ENCODE measurements around the gene SLC12A7. TPM values are rescaled to one million over a fixed set of nuclear protein-coding genes. Genes with fewer than 3 reads are reported as not detected.

SLC12A7 gene
- total RNA-seq, 1 donor from 2014 or later: 24.5 TPM

GRCh38 chr5:1088031-1088430, 23.8 kb downstream of the SLC12A7 start:
- DNase-seq (ENCODE audit: low spot score): no peak
- no peak for TF ChIP-seq CTCF (IDR thresholded peaks at IDR 0.05; ENCODE audit: unreplicated experiment)
- Mint-ChIP-seq H3K4me1 (ENCODE audit: unreplicated experiment) (peaks cover 3% of the 10 kb centered on the region), H3K9me3 (ENCODE audit: unreplicated experiment) (no peaks in the 10 kb centered on the region), H3K27ac (ENCODE audit: unreplicated experiment) (no peak overlapping the region), H3K27me3 (ENCODE audit: unreplicated experiment) (peaks cover 5% of the 10 kb centered on the region), H3K4me3 (ENCODE audit: unreplicated experiment) (no peak overlapping the region), H3K36me3 (ENCODE audit: low read depth, unreplicated experiment) (peaks cover 4% of the 10 kb centered on the region)

GRCh38 chr5:1087428-1087827, 24.4 kb downstream of the SLC12A7 start:
- Mint-ChIP-seq H3K9me3 (ENCODE audit: unreplicated experiment) (no peaks in the 10 kb centered on the region), H3K27ac (ENCODE audit: unreplicated experiment) (no peak overlapping the region), H3K4me1 (ENCODE audit: unreplicated experiment) (peaks cover 3% of the 10 kb centered on the region), H3K36me3 (ENCODE audit: low read depth, unreplicated experiment) (peaks cover 4% of the 10 kb centered on the region), H3K27me3 (ENCODE audit: unreplicated experiment) (peaks cover 5% of the 10 kb centered on the region), H3K4me3 (ENCODE audit: unreplicated experiment) (no peak overlapping the region)
- DNase-seq (ENCODE audit: low spot score): no peak
- TF ChIP-seq CTCF (IDR thresholded peaks at IDR 0.05; ENCODE audit: unreplicated experiment): no peak

GRCh38 chr5:1086871-1087270, 25.0 kb downstream of the SLC12A7 start:
- Mint-ChIP-seq H3K27me3 (ENCODE audit: unreplicated experiment) (peaks cover 5% of the 10 kb centered on the region), H3K4me3 (ENCODE audit: unreplicated experiment) (no peak overlapping the region), H3K27ac (ENCODE audit: unreplicated experiment) (no peak overlapping the region), H3K36me3 (ENCODE audit: low read depth, unreplicated experiment) (peaks cover 4% of the 10 kb centered on the region), H3K9me3 (ENCODE audit: unreplicated experiment) (no peaks in the 10 kb centered on the region), H3K4me1 (ENCODE audit: unreplicated experiment) (peaks cover 3% of the 10 kb centered on the region)
- no peak for DNase-seq (ENCODE audit: low spot score)
- TF ChIP-seq CTCF (IDR thresholded peaks at IDR 0.05; ENCODE audit: unreplicated experiment): no peak

DNA sequence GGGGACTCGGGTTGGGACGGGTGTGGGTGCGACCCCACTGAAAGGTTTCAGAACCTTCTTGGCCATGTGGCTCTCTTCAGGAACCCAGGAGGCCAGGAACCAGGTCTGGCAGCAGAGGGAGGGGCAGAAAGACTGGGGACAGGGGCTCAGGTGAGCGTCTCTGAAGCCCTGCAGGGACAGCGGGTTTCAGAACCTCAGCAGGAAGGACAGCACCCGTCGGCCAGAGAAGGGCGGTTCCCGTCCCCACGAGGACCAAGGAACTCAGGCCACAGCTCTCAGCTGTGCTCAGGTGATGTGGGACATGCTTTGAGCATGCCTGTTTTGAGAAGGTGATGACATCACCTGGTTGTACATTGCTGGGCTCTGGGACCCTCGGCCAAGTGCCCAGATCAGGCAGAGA, 25.7 kb downstream of the SLC12A7 start:
- no peak for TF ChIP-seq CTCF (IDR thresholded peaks at IDR 0.05; ENCODE audit: unreplicated experiment)
- H3K36me3 Mint-ChIP-seq (ENCODE audit: low read depth, unreplicated experiment): peaks cover 7% of the 10 kb centered on the region
- H3K4me3 Mint-ChIP-seq (ENCODE audit: unreplicated experiment): no peak overlapping the region
- peaks cover 7% of the 10 kb centered on the region for H3K27me3 Mint-ChIP-seq (ENCODE audit: unreplicated experiment)
- H3K4me1 Mint-ChIP-seq (ENCODE audit: unreplicated experiment): peaks cover 3% of the 10 kb centered on the region
- no peaks in the 10 kb centered on the region for H3K9me3 Mint-ChIP-seq (ENCODE audit: unreplicated experiment)
- no peak for DNase-seq (ENCODE audit: low spot score)
- no peak overlapping the region for H3K27ac Mint-ChIP-seq (ENCODE audit: unreplicated experiment)

GRCh38 chr5:1085391-1085790, 26.5 kb downstream of the SLC12A7 start:
- DNase-seq (ENCODE audit: low spot score): no peak
- peaks cover 8% of the 10 kb centered on the region for H3K4me1 Mint-ChIP-seq (ENCODE audit: unreplicated experiment)
- no peak overlapping the region for H3K4me3 Mint-ChIP-seq (ENCODE audit: unreplicated experiment)
- no peaks in the 10 kb centered on the region for H3K9me3 Mint-ChIP-seq (ENCODE audit: unreplicated experiment)
- TF ChIP-seq CTCF (IDR thresholded peaks at IDR 0.05; ENCODE audit: unreplicated experiment): no peak
- H3K27me3 Mint-ChIP-seq (ENCODE audit: unreplicated experiment): peaks cover 7% of the 10 kb centered on the region
- no peak overlapping the region for H3K27ac Mint-ChIP-seq (ENCODE audit: unreplicated experiment)
- H3K36me3 Mint-ChIP-seq (ENCODE audit: low read depth, unreplicated experiment): peaks cover 9% of the 10 kb centered on the region
